H9 (cell line): ENCODE data around the gene ITPR3. TPM values are rescaled to one million over a fixed set of nuclear protein-coding genes. Genes with fewer than 3 reads are reported as not detected.
A peak's percentile ranks its signal among the peaks of the same experiment; 100 is the strongest.

Experiments used
- DNase-seq: peaks from one replicate; pipeline ENCODE4 v3.0.0-alpha.2; 2017
- H2AFZ ChIP-seq: one replicate; pipeline ENCODE4 v1.6.1; 2013; ENCODE audit warnings: mild to moderate bottlenecking, low read length, control low read depth, moderate library complexity
- H2AK5ac ChIP-seq: 2 replicates; pipeline ENCODE4 v1.6.1; 2013; ENCODE audit warnings: low read length, control low read depth, mixed read lengths; ENCODE audit not compliant: insufficient read length
- H2BK120ac ChIP-seq: one replicate; pipeline ENCODE4 v1.6.1; 2013; ENCODE audit warnings: low read depth, mild to moderate bottlenecking, low read length, control low read depth, inconsistent platforms; ENCODE audit not compliant: poor library complexity, severe bottlenecking
- H2BK12ac ChIP-seq: 2 replicates; pipeline ENCODE4 v1.6.1; 2013; ENCODE audit warnings: low read length, control low read depth, mixed read lengths, low read depth; ENCODE audit not compliant: insufficient read length
- H2BK15ac ChIP-seq: 2 replicates; pipeline ENCODE4 v1.6.1; 2013; ENCODE audit warnings: low read depth, low read length, control low read depth
- H2BK20ac ChIP-seq: one replicate; pipeline ENCODE4 v1.6.1; 2013; ENCODE audit warnings: low read depth, mild to moderate bottlenecking, low read length, control low read depth, inconsistent platforms; ENCODE audit not compliant: poor library complexity, severe bottlenecking
- H2BK5ac ChIP-seq: 2 replicates; pipeline ENCODE4 v1.6.1; 2013; ENCODE audit warnings: low read length, control low read depth, mixed read lengths; ENCODE audit not compliant: insufficient read length
- H3K14ac ChIP-seq: 2 replicates; pipeline ENCODE4 v1.6.1; 2013; ENCODE audit warnings: low read length, control low read depth; ENCODE audit not compliant: insufficient read depth
- H3K18ac ChIP-seq: 2 replicates; pipeline ENCODE4 v1.6.1; 2013; ENCODE audit warnings: low read depth, mild to moderate bottlenecking, mixed read lengths, low read length, control low read depth; ENCODE audit not compliant: insufficient read length
- H3K23ac ChIP-seq: 2 replicates; pipeline ENCODE4 v1.6.1; 2013; ENCODE audit warnings: low read length, control low read depth, mixed read lengths, low read depth; ENCODE audit not compliant: insufficient read length
- H3K23me2 ChIP-seq: 2 replicates; pipeline ENCODE4 v1.6.1; 2013; ENCODE audit warnings: low read depth, mild to moderate bottlenecking, mixed read lengths, low read length, control low read depth; ENCODE audit not compliant: insufficient read length, poor library complexity, severe bottlenecking
- H3K27ac ChIP-seq: 2 replicates; pipeline ENCODE4 v1.5.1; 2013; ENCODE audit warnings: low read length, control low read depth, mixed read lengths, low read depth; ENCODE audit not compliant: insufficient read length
- H3K27me3 ChIP-seq: 2 replicates; pipeline ENCODE4 v1.6.1; 2013; ENCODE audit warnings: low read length, control low read depth, inconsistent platforms; ENCODE audit not compliant: insufficient read depth
- H3K4ac ChIP-seq: 2 replicates; pipeline ENCODE4 v1.6.1; 2013; ENCODE audit warnings: low read depth, mild to moderate bottlenecking, control low read depth, inconsistent platforms, low read length, moderate library complexity
- H3K4me1 ChIP-seq: 2 replicates; pipeline ENCODE4 v1.6.1; 2013; ENCODE audit warnings: low read length, control low read depth, inconsistent platforms; ENCODE audit not compliant: insufficient read depth
- H3K4me2 ChIP-seq: 2 replicates; pipeline ENCODE4 v1.6.1; 2013; ENCODE audit warnings: low read length, control low read depth, mixed read lengths; ENCODE audit not compliant: insufficient read length, insufficient read depth
- H3K56ac ChIP-seq: 2 replicates; pipeline ENCODE4 v1.6.1; 2013; ENCODE audit warnings: low read depth, mild to moderate bottlenecking, mixed read lengths, low read length, control low read depth; ENCODE audit not compliant: insufficient read length
- H3K79me1 ChIP-seq: 2 replicates; pipeline ENCODE4 v1.6.1; 2013; ENCODE audit warnings: low read depth, mild to moderate bottlenecking, moderate library complexity, low read length, control low read depth, inconsistent platforms; ENCODE audit not compliant: insufficient read depth, poor library complexity, severe bottlenecking
- H3K79me2 ChIP-seq: 2 replicates; pipeline ENCODE4 v1.6.1; 2013; ENCODE audit warnings: low read length, control low read depth, inconsistent platforms; ENCODE audit not compliant: insufficient read depth
- H3K9ac ChIP-seq: 2 replicates; pipeline ENCODE4 v1.6.1; 2013; ENCODE audit warnings: low read length, control low read depth, mixed read lengths; ENCODE audit not compliant: insufficient read length; ENCODE audit errors: extremely low read depth
- H3K9me3 ChIP-seq: one replicate; pipeline ENCODE4 v1.6.1; 2013; ENCODE audit warnings: low read depth, low read length, inconsistent platforms; ENCODE audit not compliant: control insufficient read depth
- H3T11ph ChIP-seq: one replicate; pipeline ENCODE4 v1.6.1; 2013; ENCODE audit warnings: mild to moderate bottlenecking, low read length, control low read depth, inconsistent platforms
- H4K20me1 ChIP-seq: one replicate; pipeline ENCODE4 v1.6.1; 2013; ENCODE audit not compliant: control insufficient read depth, insufficient read length, insufficient read depth
- H4K5ac ChIP-seq: 2 replicates; pipeline ENCODE4 v1.6.1; 2013; ENCODE audit warnings: low read depth, mild to moderate bottlenecking, mixed read lengths, low read length, control low read depth; ENCODE audit not compliant: insufficient read length
- H4K8ac ChIP-seq: replicated peaks from 2 replicates; pipeline ENCODE4 v1.6.1; 2013; ENCODE audit warnings: low read length, control low read depth, mixed read lengths, low read depth; ENCODE audit not compliant: insufficient read length
- H4K91ac ChIP-seq: 2 replicates; pipeline ENCODE4 v1.6.1; 2013; ENCODE audit warnings: low read depth, mild to moderate bottlenecking, moderate library complexity, mixed read lengths, low read length, control low read depth; ENCODE audit not compliant: insufficient read length
- H3K27ac Mint-ChIP-seq, 3 experiments: 2 replicates in 2 of 3; 3 replicates in 1 of 3; pipeline ENCODE4 v1.8.0; 2020 to 2021; ENCODE audit warnings: mixed read lengths in 3 of 3, mild to moderate bottlenecking in 1 of 3, moderate library complexity in 1 of 3
- H3K27me3 Mint-ChIP-seq: 2 replicates; pipeline ENCODE4 v1.8.0; 2021; ENCODE audit warnings: low read depth, mild to moderate bottlenecking, moderate library complexity, mixed read lengths
- H3K36me3 Mint-ChIP-seq, 3 experiments: 2 replicates in 2 of 3; 3 replicates in 1 of 3; pipeline ENCODE4 v1.8.0; 2020 to 2021; ENCODE audit warnings: low read depth in 3 of 3, mixed read lengths in 3 of 3; ENCODE audit not compliant: insufficient read depth in 1 of 3
- H3K4me1 Mint-ChIP-seq, 2 experiments: 2 replicates each; pipeline ENCODE4 v1.8.0; 2020; ENCODE audit warnings: mixed read lengths in 2 of 2
- H3K4me3 Mint-ChIP-seq, 2 experiments: 2 replicates in 1 of 2; 3 replicates in 1 of 2; pipeline ENCODE4 v1.8.0; 2020 to 2021; ENCODE audit warnings: mild to moderate bottlenecking in 2 of 2, mixed read lengths in 2 of 2, moderate library complexity in 1 of 2
- H3K9me3 Mint-ChIP-seq, 2 experiments: 2 replicates in 1 of 2; 3 replicates in 1 of 2; pipeline ENCODE4 v1.8.0; 2020; ENCODE audit warnings: mild to moderate bottlenecking in 2 of 2, mixed read lengths in 2 of 2, moderate library complexity in 1 of 2
- WGBS: extraction: QIAGEN DNeasy Blood & Tissue Kit; methylation state at CpG from one replicate; pipeline ENCODE4 v1.1.7; 2013; ENCODE audit warnings: missing lambda C conversion rate, low lambda C conversion rate, mixed read lengths; ENCODE audit not compliant: insufficient read length; ENCODE audit errors: extremely low coverage; 5-methylcytosine and 5-hydroxymethylcytosine counted together
- total RNA-seq: library from RNA; stranded (reverse); gene quantifications from 2 replicates; pipeline ENCODE4 v1.2.1, GENCODE V29; 2021
- TF ChIP-seq, protein P1 (sequence below): fragments of 200-600 bp; sonication (generic); conservative IDR thresholded peaks from 3 replicates; pipeline ENCODE4 v1.8.0; 2021; ENCODE audit warnings: antibody characterized with exemption, mild to moderate bottlenecking

Gene ITPR3
- total RNA-seq, 1 experiment from 2014 or later, result 40.3 TPM

DNA sequence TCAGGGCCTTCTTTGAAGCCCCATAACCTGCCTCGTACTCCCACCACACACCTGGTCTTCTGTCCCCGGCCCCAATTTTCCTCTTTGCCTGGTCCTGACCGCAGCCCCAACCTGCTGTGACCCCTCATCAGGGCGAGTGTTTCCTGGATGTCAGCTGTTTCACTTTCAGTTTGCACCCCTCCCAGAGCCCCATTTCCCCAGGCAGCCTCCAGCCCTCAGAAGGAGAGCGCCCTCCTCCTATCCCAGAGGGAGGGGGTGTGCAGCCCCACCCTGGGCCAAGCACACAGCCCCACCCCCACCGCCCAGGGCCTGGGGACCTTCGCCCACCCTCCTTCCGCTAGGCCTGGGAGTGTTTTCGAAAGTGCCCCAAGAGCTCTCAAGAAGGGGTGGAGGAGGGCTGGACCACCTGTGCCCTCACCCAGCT, 42.5 kb upstream of the ITPR3 start:
- H3K23me2 ChIP-seq, result peaks cover 5% of the 10 kb centered on the region
- Mint-ChIP-seq H3K27me3 (0 out of 2 replicates have a peak, but pooled peaks cover 2% of the 10 kb centered on the region), H3K9me3 (no peaks in the 10 kb centered on the region), H3K36me3 (peaks cover 15 to 37% (median 27%) of the 10 kb centered on the region in 3 experiments), H3K4me3 (peak overlapping the region; percentile 84 to 88), H3K4me1 (peaks cover 8 to 20% of the 10 kb centered on the region in 2 experiments), H3K27ac (peak overlapping the region in 1 of 3 experiments; percentile 2; a peak in 3 of 7 replicates)
- no peak overlapping the region for H2BK12ac ChIP-seq
- H2BK15ac ChIP-seq, result no peak overlapping the region
- H3K14ac ChIP-seq, result no peak overlapping the region
- no peaks in the 10 kb centered on the region for H3K27me3 ChIP-seq
- H3K23ac ChIP-seq, result no peak overlapping the region
- H2AFZ ChIP-seq, result no peak overlapping the region
- peaks cover 4% of the 10 kb centered on the region for H3K79me1 ChIP-seq
- H3K9me3 ChIP-seq, result no peaks in the 10 kb centered on the region
- no peak overlapping the region for H2BK5ac ChIP-seq
- no peak overlapping the region for H4K8ac ChIP-seq
- no peaks in the 10 kb centered on the region; the same call in 1 of the 2 replicates for H3K4me1 ChIP-seq
- TF ChIP-seq, protein P1, sequence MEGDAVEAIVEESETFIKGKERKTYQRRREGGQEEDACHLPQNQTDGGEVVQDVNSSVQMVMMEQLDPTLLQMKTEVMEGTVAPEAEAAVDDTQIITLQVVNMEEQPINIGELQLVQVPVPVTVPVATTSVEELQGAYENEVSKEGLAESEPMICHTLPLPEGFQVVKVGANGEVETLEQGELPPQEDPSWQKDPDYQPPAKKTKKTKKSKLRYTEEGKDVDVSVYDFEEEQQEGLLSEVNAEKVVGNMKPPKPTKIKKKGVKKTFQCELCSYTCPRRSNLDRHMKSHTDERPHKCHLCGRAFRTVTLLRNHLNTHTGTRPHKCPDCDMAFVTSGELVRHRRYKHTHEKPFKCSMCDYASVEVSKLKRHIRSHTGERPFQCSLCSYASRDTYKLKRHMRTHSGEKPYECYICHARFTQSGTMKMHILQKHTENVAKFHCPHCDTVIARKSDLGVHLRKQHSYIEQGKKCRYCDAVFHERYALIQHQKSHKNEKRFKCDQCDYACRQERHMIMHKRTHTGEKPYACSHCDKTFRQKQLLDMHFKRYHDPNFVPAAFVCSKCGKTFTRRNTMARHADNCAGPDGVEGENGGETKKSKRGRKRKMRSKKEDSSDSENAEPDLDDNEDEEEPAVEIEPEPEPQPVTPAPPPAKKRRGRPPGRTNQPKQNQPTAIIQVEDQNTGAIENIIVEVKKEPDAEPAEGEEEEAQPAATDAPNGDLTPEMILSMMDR, result no peak
- no peaks in the 10 kb centered on the region for H4K20me1 ChIP-seq
- WGBS, result no CpG with 5 or more reads among the region's 9 CpGs
- H4K5ac ChIP-seq, result no peak overlapping the region
- no peaks in the 10 kb centered on the region; the same call in 1 of the 2 replicates for H3K79me2 ChIP-seq
- no peak for DNase-seq
- H3K4ac ChIP-seq, result no peak overlapping the region
- H3T11ph ChIP-seq, result no peak overlapping the region
- no peak overlapping the region for H2BK20ac ChIP-seq
- no peak overlapping the region for H3K27ac ChIP-seq
- no peak overlapping the region for H3K18ac ChIP-seq
- H3K9ac ChIP-seq, result no peak overlapping the region
- no peak overlapping the region for H3K56ac ChIP-seq
- H2BK120ac ChIP-seq, result no peak overlapping the region
- H2AK5ac ChIP-seq, result no peak overlapping the region
- H3K4me2 ChIP-seq, result no peak overlapping the region
- no peak overlapping the region for H4K91ac ChIP-seq
